Sigmoid colon (tissue), 4 donors: Measurements from ENCODE around the gene METTL26.

Experiments used
- CTCF ChIP-seq, 4 experiments: fragments of 450-650 bp in 3 of 4; fragments of 200-600 bp in 1 of 4; IDR thresholded peaks; one replicate each; pipeline ENCODE4 v1.5.1; 2016 to 2019; ENCODE audit warnings: antibody characterized with exemption in 4 of 4, mild to moderate bottlenecking in 3 of 4, moderate library complexity in 2 of 4
- EP300 ChIP-seq, 4 donors: sonication (generic); formaldehyde crosslinking; IDR thresholded peaks; one replicate each; pipeline ENCODE4 v1.6.1; 2017; ENCODE audit warnings: antibody characterized with exemption in 4 of 4
- POLR2AphosphoS5 ChIP-seq, 4 donors: sonication (generic); formaldehyde crosslinking; IDR thresholded peaks; one replicate each; pipeline ENCODE4 v1.6.1; 2017; ENCODE audit warnings: antibody characterized with exemption in 4 of 4

- TF ChIP-seq EP300 (IDR thresholded peaks at IDR 0.05) (no peak), CTCF (IDR thresholded peaks at IDR 0.05) (no peak), POLR2AphosphoS5 (IDR thresholded peaks at IDR 0.05) (no peak)
Measured at GRCh38 chr16:628321-629061, 7.6 kb downstream of the METTL26 start.
